ENCODE results near the gene MUC5AC.

GRCh38 chr11:1237851-1238250 lies 80.1 kb downstream of the MUC5AC start:
- TF ChIP-seq HDGF (IDR thresholded peaks at IDR 0.05; ENCODE audit: borderline replicate concordance) (no peak), NFRKB (IDR thresholded peaks at IDR 0.05) (no peak), L3MBTL2 (conservative IDR thresholded peaks at IDR 0.05) (no peak), SUZ12 (IDR thresholded peaks at IDR 0.05) (no peak), ELF4 (IDR thresholded peaks at IDR 0.05) (no peak), FOXM1 (IDR thresholded peaks at IDR 0.05; ENCODE audit: borderline replicate concordance) (no peak), SP1 (IDR thresholded peaks at IDR 0.05) (no peak), FOXK2 (IDR thresholded peaks at IDR 0.05) (no peak), FOXA1 (IDR thresholded peaks at IDR 0.05) (no peak), ZNF384 (IDR thresholded peaks at IDR 0.05) (no peak), BHLHE40 (IDR thresholded peaks at IDR 0.05; ENCODE audit: borderline replicate concordance) (no peak), ARNT (IDR thresholded peaks at IDR 0.05) (no peak), CTBP1 (IDR thresholded peaks at IDR 0.05; ENCODE audit: borderline replicate concordance) (no peak), PKNOX1 (IDR thresholded peaks at IDR 0.05) (no peak)

Data from HEK293T (cell line).